Liver (tissue), 9 donors: ENCODE results near the gene CMIP. TPM values are rescaled to one million over a fixed set of nuclear protein-coding genes. Genes with fewer than 3 reads are reported as not detected.

ENCODE experiments used
- DNase-seq: peaks from one replicate; pipeline ENCODE4 v3.0.0-alpha.2; 2017; ENCODE audit warnings: low spot score
- H3K27ac ChIP-seq, 2 donors: one replicate each; pipeline ENCODE4 v1.7.0; 2013; ENCODE audit warnings: inconsistent platforms in 2 of 2, low read length in 2 of 2, control low read depth in 1 of 2, low read depth in 1 of 2, mild to moderate bottlenecking in 1 of 2
- H3K27me3 ChIP-seq, 4 donors: one replicate each; pipeline versions ENCODE4 v1.6.1 to v1.7.0; 2013; ENCODE audit warnings: low read length in 3 of 4, inconsistent platforms in 1 of 4, mild to moderate bottlenecking in 1 of 4, moderate library complexity in 1 of 4; ENCODE audit not compliant: control insufficient read depth in 4 of 4, insufficient read depth in 4 of 4
- H3K36me3 ChIP-seq, 4 donors: one replicate each; pipeline versions ENCODE4 v1.6.1 to v1.7.0; 2013; ENCODE audit warnings: low read length in 3 of 4, mild to moderate bottlenecking in 3 of 4, low read depth in 1 of 4, moderate library complexity in 1 of 4; ENCODE audit not compliant: control insufficient read depth in 4 of 4, insufficient read depth in 3 of 4
- H3K4me1 ChIP-seq, 4 donors: one replicate each; pipeline versions ENCODE4 v1.6.1 to v1.7.0; 2013; ENCODE audit warnings: low read length in 3 of 4, mild to moderate bottlenecking in 3 of 4, moderate library complexity in 1 of 4; ENCODE audit not compliant: control insufficient read depth in 4 of 4, insufficient read depth in 4 of 4
- H3K4me3 ChIP-seq, 3 donors: one replicate each; pipeline versions ENCODE4 v1.6.1 to v1.7.0; 2013; ENCODE audit warnings: low read length in 3 of 3, control low read depth in 1 of 3, low read depth in 1 of 3, mild to moderate bottlenecking in 1 of 3
- H3K9ac ChIP-seq, 2 donors: one replicate each; pipeline ENCODE4 v1.7.0; 2013; ENCODE audit warnings: low read length in 2 of 2, mild to moderate bottlenecking in 2 of 2, moderate library complexity in 2 of 2, control low read depth in 1 of 2, low read depth in 1 of 2
- H3K9me3 ChIP-seq, 4 donors: one replicate each; pipeline versions ENCODE4 v1.6.1 to v1.7.0; 2013; ENCODE audit warnings: low read length in 3 of 4; ENCODE audit not compliant: control insufficient read depth in 4 of 4
- FOXA1 ChIP-seq: IDR thresholded peaks from 2 replicates; pipeline ENCODE4 v1.6.1; 2016; ENCODE audit warnings: antibody characterized with exemption
- FOXA2 ChIP-seq: IDR thresholded peaks from 2 replicates; pipeline ENCODE4 v1.6.1; 2016; ENCODE audit warnings: antibody characterized with exemption
- HNF4A ChIP-seq, 2 donors: conservative IDR thresholded peaks; 2 replicates each; pipeline ENCODE4 v1.6.1; 2016; ENCODE audit warnings: antibody characterized with exemption in 2 of 2, mild to moderate bottlenecking in 2 of 2
- HNF4G ChIP-seq: IDR thresholded peaks from 2 replicates; pipeline ENCODE4 v1.6.1; 2016; ENCODE audit warnings: antibody characterized with exemption
- JUND ChIP-seq, 2 donors: IDR thresholded peaks; 2 replicates each; pipeline ENCODE4 v1.6.1; 2016; ENCODE audit warnings: antibody characterized with exemption in 2 of 2
- RAD21 ChIP-seq, 2 donors: IDR thresholded peaks; 2 replicates each; pipeline ENCODE4 v1.6.1; 2016; ENCODE audit warnings: antibody characterized with exemption in 2 of 2, mild to moderate bottlenecking in 2 of 2
- RXRA ChIP-seq, 2 donors: IDR thresholded peaks; 2 replicates each; pipeline ENCODE4 v1.6.1; 2017 to 2018; ENCODE audit warnings: antibody characterized with exemption in 2 of 2, mild to moderate bottlenecking in 1 of 2
- SP1 ChIP-seq: IDR thresholded peaks from 2 replicates; pipeline ENCODE4 v1.6.1; 2018; ENCODE audit warnings: antibody characterized with exemption, mild to moderate bottlenecking
- YY1 ChIP-seq: IDR thresholded peaks from 2 replicates; pipeline ENCODE4 v1.6.1; 2016; ENCODE audit warnings: antibody characterized with exemption, mild to moderate bottlenecking
- WGBS: extraction: QIAGEN DNeasy Blood & Tissue Kit; methylation state at CpG from one replicate; pipeline ENCODE4 v1.1.7; 2013; 5-methylcytosine and 5-hydroxymethylcytosine counted together
- polyA plus RNA-seq, 2 donors: library from polyadenylated mRNA; stranded (reverse) in 1 of 2; unstranded in 1 of 2; fragments of 200-250 nt in 1 of 2; fragments of >200 nt in 1 of 2; fragmentation: Nextera tagmentation in 1 of 2; extraction: Ambion mirVana in 1 of 2; gene quantifications; one replicate each; pipeline versions ENCODE4 v1.2.1 to v1.2.3, GENCODE V29; 2013 to 2015
- total RNA-seq, 2 donors: library from RNA; depleted of rRNA; stranded (reverse); fragments of >200 nt; gene quantifications; one replicate each; pipeline ENCODE4 v1.2.3, GENCODE V29; 2014
- TF ChIP-seq, protein P1 (sequence below): fragments of 150-350 bp; IDR thresholded peaks from 2 replicates; pipeline ENCODE4 v1.5.1; 2017; ENCODE audit warnings: improper control_type of control experiment, low read depth, low read length; ENCODE audit not compliant: missing input control
- TF ChIP-seq, protein P2 (sequence below): IDR thresholded peaks from 2 replicates; pipeline ENCODE4 v1.6.1; 2016; ENCODE audit warnings: antibody characterized with exemption
- TF ChIP-seq, protein P3 (sequence below): IDR thresholded peaks from 2 replicates; pipeline ENCODE4 v1.6.1; 2016; ENCODE audit warnings: antibody characterized with exemption
- TF ChIP-seq, protein P4 (sequence below): IDR thresholded peaks from 2 replicates; pipeline ENCODE4 v1.6.1; 2016; ENCODE audit warnings: antibody characterized with exemption, mild to moderate bottlenecking
- TF ChIP-seq, protein P5 (sequence below): IDR thresholded peaks from 2 replicates; pipeline ENCODE4 v1.6.1; 2016; ENCODE audit warnings: antibody characterized with exemption
- donor health status: healthy.
- donor health status: healthy.
- donor health status: healthy.
- donor health status: healthy.
- donor health status: healthy.

The CMIP gene
- total and polyA plus RNA-seq, 4 donors, result 1.7 to 15.6 (median 10.1) TPM

DNA sequence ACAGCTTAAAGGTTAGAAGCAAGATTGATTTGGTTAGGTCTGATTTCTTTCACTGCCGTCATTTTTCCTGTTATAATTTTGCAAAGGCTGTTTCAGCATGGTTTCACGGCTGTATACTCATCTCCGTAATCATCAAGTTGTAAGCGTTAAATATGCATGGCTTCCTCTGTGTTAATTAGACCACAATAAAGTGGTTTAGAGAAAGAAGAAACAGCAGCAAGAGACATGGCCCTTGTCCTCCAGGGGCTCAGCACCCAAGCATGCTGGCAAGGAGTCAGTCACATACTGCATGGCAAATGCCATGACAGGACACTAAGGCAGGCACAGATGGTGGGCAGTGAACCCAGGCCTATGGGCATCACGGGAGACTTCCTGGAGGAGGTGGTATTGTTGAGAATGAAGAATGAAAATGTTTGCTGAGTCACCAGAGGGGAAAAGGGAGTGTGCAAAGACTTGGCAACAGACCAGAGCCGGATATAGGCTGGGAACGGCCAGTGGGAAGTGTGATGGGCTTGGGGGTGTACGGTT, 273.1 kb downstream of the CMIP start:
- Histone ChIP-seq H3K36me3 (no peaks in the 10 kb centered on the region), H3K4me1 (no peaks in the 10 kb centered on the region), H3K9ac (no peak overlapping the region), H3K4me3 (no peak overlapping the region), H3K9me3 (no peaks in the 10 kb centered on the region), H3K27ac (no peak overlapping the region), H3K27me3 (no peaks in the 10 kb centered on the region)
- DNase-seq, result no peak
- TF ChIP-seq, protein P1, sequence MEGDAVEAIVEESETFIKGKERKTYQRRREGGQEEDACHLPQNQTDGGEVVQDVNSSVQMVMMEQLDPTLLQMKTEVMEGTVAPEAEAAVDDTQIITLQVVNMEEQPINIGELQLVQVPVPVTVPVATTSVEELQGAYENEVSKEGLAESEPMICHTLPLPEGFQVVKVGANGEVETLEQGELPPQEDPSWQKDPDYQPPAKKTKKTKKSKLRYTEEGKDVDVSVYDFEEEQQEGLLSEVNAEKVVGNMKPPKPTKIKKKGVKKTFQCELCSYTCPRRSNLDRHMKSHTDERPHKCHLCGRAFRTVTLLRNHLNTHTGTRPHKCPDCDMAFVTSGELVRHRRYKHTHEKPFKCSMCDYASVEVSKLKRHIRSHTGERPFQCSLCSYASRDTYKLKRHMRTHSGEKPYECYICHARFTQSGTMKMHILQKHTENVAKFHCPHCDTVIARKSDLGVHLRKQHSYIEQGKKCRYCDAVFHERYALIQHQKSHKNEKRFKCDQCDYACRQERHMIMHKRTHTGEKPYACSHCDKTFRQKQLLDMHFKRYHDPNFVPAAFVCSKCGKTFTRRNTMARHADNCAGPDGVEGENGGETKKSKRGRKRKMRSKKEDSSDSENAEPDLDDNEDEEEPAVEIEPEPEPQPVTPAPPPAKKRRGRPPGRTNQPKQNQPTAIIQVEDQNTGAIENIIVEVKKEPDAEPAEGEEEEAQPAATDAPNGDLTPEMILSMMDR, result no peak
- no peak for TF ChIP-seq RXRA (IDR thresholded peaks at IDR 0.05)
- TF ChIP-seq, protein P2, sequence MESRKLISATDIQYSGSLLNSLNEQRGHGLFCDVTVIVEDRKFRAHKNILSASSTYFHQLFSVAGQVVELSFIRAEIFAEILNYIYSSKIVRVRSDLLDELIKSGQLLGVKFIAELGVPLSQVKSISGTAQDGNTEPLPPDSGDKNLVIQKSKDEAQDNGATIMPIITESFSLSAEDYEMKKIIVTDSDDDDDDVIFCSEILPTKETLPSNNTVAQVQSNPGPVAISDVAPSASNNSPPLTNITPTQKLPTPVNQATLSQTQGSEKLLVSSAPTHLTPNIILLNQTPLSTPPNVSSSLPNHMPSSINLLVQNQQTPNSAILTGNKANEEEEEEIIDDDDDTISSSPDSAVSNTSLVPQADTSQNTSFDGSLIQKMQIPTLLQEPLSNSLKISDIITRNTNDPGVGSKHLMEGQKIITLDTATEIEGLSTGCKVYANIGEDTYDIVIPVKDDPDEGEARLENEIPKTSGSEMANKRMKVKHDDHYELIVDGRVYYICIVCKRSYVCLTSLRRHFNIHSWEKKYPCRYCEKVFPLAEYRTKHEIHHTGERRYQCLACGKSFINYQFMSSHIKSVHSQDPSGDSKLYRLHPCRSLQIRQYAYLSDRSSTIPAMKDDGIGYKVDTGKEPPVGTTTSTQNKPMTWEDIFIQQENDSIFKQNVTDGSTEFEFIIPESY, result no peak
- TF ChIP-seq SP1, result no peak
- TF ChIP-seq, protein P3, sequence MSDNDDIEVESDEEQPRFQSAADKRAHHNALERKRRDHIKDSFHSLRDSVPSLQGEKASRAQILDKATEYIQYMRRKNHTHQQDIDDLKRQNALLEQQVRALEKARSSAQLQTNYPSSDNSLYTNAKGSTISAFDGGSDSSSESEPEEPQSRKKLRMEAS, result no peak
- no peak for TF ChIP-seq FOXA2
- no peak for TF ChIP-seq YY1
- no peak for TF ChIP-seq HNF4G
- TF ChIP-seq HNF4A (conservative IDR thresholded peaks at IDR 0.05), result no peak
- TF ChIP-seq JUND (IDR thresholded peaks at IDR 0.05), result no peak
- no peak for TF ChIP-seq FOXA1
- TF ChIP-seq, protein P4, sequence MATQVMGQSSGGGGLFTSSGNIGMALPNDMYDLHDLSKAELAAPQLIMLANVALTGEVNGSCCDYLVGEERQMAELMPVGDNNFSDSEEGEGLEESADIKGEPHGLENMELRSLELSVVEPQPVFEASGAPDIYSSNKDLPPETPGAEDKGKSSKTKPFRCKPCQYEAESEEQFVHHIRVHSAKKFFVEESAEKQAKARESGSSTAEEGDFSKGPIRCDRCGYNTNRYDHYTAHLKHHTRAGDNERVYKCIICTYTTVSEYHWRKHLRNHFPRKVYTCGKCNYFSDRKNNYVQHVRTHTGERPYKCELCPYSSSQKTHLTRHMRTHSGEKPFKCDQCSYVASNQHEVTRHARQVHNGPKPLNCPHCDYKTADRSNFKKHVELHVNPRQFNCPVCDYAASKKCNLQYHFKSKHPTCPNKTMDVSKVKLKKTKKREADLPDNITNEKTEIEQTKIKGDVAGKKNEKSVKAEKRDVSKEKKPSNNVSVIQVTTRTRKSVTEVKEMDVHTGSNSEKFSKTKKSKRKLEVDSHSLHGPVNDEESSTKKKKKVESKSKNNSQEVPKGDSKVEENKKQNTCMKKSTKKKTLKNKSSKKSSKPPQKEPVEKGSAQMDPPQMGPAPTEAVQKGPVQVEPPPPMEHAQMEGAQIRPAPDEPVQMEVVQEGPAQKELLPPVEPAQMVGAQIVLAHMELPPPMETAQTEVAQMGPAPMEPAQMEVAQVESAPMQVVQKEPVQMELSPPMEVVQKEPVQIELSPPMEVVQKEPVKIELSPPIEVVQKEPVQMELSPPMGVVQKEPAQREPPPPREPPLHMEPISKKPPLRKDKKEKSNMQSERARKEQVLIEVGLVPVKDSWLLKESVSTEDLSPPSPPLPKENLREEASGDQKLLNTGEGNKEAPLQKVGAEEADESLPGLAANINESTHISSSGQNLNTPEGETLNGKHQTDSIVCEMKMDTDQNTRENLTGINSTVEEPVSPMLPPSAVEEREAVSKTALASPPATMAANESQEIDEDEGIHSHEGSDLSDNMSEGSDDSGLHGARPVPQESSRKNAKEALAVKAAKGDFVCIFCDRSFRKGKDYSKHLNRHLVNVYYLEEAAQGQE, result no peak
- no peak for TF ChIP-seq RAD21 (IDR thresholded peaks at IDR 0.05)
- TF ChIP-seq, protein P5, sequence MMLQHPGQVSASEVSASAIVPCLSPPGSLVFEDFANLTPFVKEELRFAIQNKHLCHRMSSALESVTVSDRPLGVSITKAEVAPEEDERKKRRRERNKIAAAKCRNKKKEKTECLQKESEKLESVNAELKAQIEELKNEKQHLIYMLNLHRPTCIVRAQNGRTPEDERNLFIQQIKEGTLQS, result no peak
- 79% methylated on average over 8 of the region's 8 CpGs for WGBS

DNA sequence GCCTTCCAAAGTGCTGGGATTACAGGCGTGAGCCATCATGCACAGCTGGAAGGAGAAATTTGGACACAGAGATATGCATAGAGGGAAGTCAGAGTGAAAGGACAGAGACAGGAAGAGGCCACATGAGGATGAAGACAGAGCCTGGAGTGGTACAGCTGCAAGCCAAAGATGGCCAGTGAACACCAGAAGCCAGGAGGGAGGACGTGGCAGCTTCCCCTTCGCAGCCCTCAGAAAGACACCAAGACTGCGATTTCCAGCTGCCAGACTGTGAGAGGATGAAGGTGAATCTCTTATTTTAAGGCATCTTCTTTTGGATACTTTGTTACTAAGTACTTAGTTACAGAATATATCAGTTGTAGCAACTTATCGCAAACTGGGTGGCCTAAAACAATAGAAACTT, 274.0 kb downstream of the CMIP start:
- H3K27ac ChIP-seq, result no peak overlapping the region
- no peaks in the 10 kb centered on the region for H3K9me3 ChIP-seq
- 82% methylated on average over 5 of the region's 5 CpGs for WGBS
- no peak for TF ChIP-seq RXRA (IDR thresholded peaks at IDR 0.05)
- DNase-seq, result no peak
- H3K36me3 ChIP-seq, result no peaks in the 10 kb centered on the region
- no peak overlapping the region for H3K9ac ChIP-seq
- no peak overlapping the region for H3K4me3 ChIP-seq
- no peaks in the 10 kb centered on the region for H3K27me3 ChIP-seq
- H3K4me1 ChIP-seq, result no peaks in the 10 kb centered on the region
